Measurements from ENCODE around the gene DPF3. TPM values are rescaled to one million over a fixed set of nuclear protein-coding genes. Genes with fewer than 3 reads are reported as not detected.

The DPF3 gene
- total RNA-seq, 2 experiments from 2014 or later, result 0.25 to 0.39 TPM

DNA sequence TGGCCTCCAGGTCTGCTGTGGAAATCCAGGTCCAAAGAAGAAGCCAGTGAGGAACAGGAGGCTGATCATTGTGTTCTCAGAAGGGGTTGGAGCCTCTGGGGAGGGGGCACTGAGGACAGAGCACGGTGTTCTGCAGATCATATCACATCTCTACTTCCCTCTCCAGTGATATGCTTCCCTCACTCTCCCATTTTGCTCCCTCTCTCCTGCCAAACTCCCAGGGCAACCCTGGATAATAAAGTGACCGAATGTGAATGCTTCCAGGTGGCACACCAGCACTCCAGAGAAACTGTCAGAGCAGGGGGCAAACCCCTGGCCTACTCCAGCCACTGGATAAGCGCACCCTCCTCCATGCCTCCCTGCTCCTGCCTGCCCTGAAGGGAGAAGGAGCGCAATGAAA is 57.8 kb downstream of the DPF3 start:
- no peak overlapping the region for H3K27ac Mint-ChIP-seq

DNA sequence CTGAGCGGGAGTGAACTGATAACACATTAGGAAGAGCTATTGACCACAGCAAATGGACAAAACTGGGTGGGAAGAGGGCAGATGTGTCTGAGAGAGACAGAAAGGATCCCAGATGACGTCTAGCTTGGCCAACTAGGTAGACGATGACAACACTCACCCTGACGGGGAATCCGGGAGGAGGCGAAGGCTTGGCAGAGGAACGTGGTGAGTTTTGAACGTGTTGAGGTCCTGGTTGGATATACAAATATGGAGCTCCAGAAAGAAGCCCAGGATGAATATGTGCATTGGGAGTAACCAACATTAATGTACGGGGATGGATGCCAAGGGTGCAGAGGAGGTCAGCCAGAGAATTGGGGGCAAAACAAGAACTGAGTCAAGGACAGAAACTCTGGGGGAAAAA is 60.7 kb downstream of the DPF3 start:
- POLR2A ChIA-PET, result no interaction called here

More for the DNA sequence above, 57.8 kb downstream of the DPF3 start:
- no peak for DNase-seq
- ATAC-seq, result no peak
- intact Hi-C loops (cut with DNase I, micrococcal nuclease), result no loop called here
- peaks cover 2% of the 10 kb centered on the region for H3K27me3 Mint-ChIP-seq
- no peak overlapping the region for H3K4me3 Mint-ChIP-seq
- ChIA-PET CTCF (no interaction called here), POLR2A (no interaction called here)
- H3K9me3 Mint-ChIP-seq (ENCODE audit: low read depth), result no peaks in the 10 kb centered on the region
- no peaks in the 10 kb centered on the region for H3K36me3 Mint-ChIP-seq (ENCODE audit: low read depth)
- H3K4me1 Mint-ChIP-seq, result no peaks in the 10 kb centered on the region

GRCh38 chr14:72830786-72831594 is 62.9 kb downstream of the DPF3 start:
- Mint-ChIP-seq H3K9me3 (ENCODE audit: low read depth) (no peaks in the 10 kb centered on the region), H3K27ac (no peak overlapping the region), H3K4me1 (no peaks in the 10 kb centered on the region), H3K4me3 (no peak overlapping the region), H3K36me3 (ENCODE audit: low read depth) (no peaks in the 10 kb centered on the region), H3K27me3 (peaks cover 7% of the 10 kb centered on the region)
- CTCF ChIA-PET, result interaction anchor here (0.7 kb wide), 1 partner anchor 9 kb away, joined by 3 read pairs; no protein-coding TSS in a partner anchor
- DNase-seq (no peak), ATAC-seq (no peak)
- POLR2A ChIA-PET, result no interaction called here
- intact Hi-C loops (cut with DNase I, micrococcal nuclease), result no loop called here

More for the DNA sequence above, 60.7 kb downstream of the DPF3 start:
- intact Hi-C loops (cut with DNase I, micrococcal nuclease), result no loop called here
- no peak for ATAC-seq
- Mint-ChIP-seq H3K36me3 (ENCODE audit: low read depth) (no peaks in the 10 kb centered on the region), H3K9me3 (ENCODE audit: low read depth) (no peaks in the 10 kb centered on the region), H3K4me1 (no peaks in the 10 kb centered on the region), H3K4me3 (no peak overlapping the region), H3K27ac (no peak overlapping the region), H3K27me3 (peaks cover 7% of the 10 kb centered on the region)
- DNase-seq, result no peak
- CTCF ChIA-PET, result interaction anchor here (0.6 to 0.7 kb wide), 2 partner anchors 129 to 215 kb away, joined by 3 read pairs; no protein-coding TSS in a partner anchor

DNA sequence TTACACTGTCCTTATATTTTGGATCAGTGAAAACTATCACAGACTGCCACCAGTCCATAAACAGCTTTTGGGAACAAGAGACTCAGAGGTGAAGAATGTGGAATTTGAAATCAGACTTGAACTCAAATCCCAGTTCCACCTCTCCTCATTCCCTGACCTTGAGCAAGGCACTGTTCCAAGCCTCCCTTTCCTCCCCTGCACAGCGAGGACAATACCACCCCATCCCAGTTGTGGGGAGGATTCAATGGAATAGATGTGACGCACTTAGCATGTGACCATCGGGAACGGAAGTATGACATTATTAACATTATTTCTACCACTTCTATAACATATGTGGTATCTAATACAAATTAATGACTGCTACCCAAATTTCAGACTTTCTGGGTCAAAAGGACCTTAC is 63.5 kb downstream of the DPF3 start:
- Mint-ChIP-seq H3K4me3 (no peak overlapping the region), H3K27ac (no peak overlapping the region), H3K4me1 (no peaks in the 10 kb centered on the region), H3K36me3 (ENCODE audit: low read depth) (no peaks in the 10 kb centered on the region), H3K9me3 (ENCODE audit: low read depth) (no peaks in the 10 kb centered on the region), H3K27me3 (peaks cover 11% of the 10 kb centered on the region)
- intact Hi-C loops (cut with DNase I, micrococcal nuclease), result no loop called here
- ATAC-seq (no peak), DNase-seq (no peak)
- CTCF ChIA-PET, result interaction anchor here (0.7 kb wide), 1 partner anchor 9 kb away, joined by 3 read pairs; no protein-coding TSS in a partner anchor
- POLR2A ChIA-PET, result no interaction called here

DNA sequence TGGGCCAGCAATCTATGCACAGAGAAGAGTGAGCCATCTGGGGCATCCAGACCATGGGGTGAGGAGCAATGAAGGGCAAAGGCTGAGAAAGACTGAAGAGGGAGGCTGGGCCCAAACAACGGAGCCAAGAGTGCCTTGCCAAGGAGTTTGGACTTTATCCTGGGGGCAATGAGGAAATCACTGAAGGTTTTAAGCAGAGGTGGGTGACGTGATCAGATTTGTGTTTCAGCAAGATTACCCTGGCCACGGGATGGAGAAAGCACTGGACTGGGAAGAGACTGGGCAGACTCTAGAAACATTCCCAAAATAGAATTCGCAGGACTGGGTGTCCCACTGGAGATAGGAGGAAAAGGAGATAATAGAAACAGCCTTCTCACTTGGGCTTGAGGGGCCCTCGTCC is 65.3 kb downstream of the DPF3 start:
- Mint-ChIP-seq H3K4me3 (no peak overlapping the region), H3K9me3 (ENCODE audit: low read depth) (no peaks in the 10 kb centered on the region), H3K27me3 (peaks cover 15% of the 10 kb centered on the region), H3K27ac (no peak overlapping the region), H3K36me3 (ENCODE audit: low read depth) (no peaks in the 10 kb centered on the region), H3K4me1 (no peaks in the 10 kb centered on the region)
- ATAC-seq, result no peak
- ChIA-PET CTCF (no interaction called here), POLR2A (interaction anchor here (0.6 kb wide), 1 partner anchor 221 kb away, joined by 7 read pairs; no protein-coding TSS in a partner anchor)
- intact Hi-C loops (cut with DNase I, micrococcal nuclease), result no loop called here
- no peak for DNase-seq

DNA sequence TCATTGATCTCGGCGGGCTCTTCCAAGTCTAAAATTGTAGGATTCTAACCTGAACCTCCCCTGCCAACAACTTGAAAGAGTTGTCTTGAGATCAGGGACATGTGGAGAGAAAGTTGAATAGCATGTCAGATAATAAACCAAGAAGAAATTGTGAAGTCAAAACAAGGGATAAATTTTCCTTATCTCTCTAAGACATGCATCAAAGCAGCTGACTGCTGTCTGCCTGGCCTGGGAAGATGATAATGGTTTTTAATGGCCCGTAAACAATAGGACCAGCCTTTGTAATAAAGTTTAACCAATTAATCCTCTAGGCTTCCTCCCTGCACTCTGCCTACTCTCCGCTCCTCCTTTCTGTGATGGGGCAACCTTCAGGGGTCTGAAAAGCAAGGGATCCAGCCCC is 67.9 kb downstream of the DPF3 start:
- Mint-ChIP-seq H3K4me3 (no peak overlapping the region), H3K9me3 (ENCODE audit: low read depth) (no peaks in the 10 kb centered on the region), H3K36me3 (ENCODE audit: low read depth) (no peaks in the 10 kb centered on the region), H3K27ac (no peak overlapping the region), H3K27me3 (peaks cover 13% of the 10 kb centered on the region), H3K4me1 (no peaks in the 10 kb centered on the region)
- ATAC-seq (no peak), DNase-seq (no peak)
- intact Hi-C loops (cut with DNase I, micrococcal nuclease), result no loop called here
- ChIA-PET CTCF (no interaction called here), POLR2A (no interaction called here)

- intact Hi-C loops (cut with DNase I, micrococcal nuclease), result no loop called here
- Mint-ChIP-seq H3K9me3 (ENCODE audit: low read depth) (no peaks in the 10 kb centered on the region), H3K36me3 (ENCODE audit: low read depth) (no peaks in the 10 kb centered on the region), H3K27ac (no peak overlapping the region), H3K4me3 (no peak overlapping the region), H3K4me1 (no peaks in the 10 kb centered on the region), H3K27me3 (peaks cover 8% of the 10 kb centered on the region)
- ChIA-PET POLR2A (no interaction called here), CTCF (no interaction called here)
- no peak for DNase-seq
- ATAC-seq, result no peak
These were observed 68.4 kb downstream of the DPF3 start for GRCh38 chr14:72825486-72825885.

GRCh38 chr14:72824051-72824450 is 69.8 kb downstream of the DPF3 start:
- DNase-seq, result no peak
- intact Hi-C loops (cut with DNase I, micrococcal nuclease), result no loop called here
- CTCF ChIA-PET, result interaction anchor here (0.6 kb wide), 1 partner anchor 303 kb away, joined by 3 read pairs; no protein-coding TSS in a partner anchor

DNA sequence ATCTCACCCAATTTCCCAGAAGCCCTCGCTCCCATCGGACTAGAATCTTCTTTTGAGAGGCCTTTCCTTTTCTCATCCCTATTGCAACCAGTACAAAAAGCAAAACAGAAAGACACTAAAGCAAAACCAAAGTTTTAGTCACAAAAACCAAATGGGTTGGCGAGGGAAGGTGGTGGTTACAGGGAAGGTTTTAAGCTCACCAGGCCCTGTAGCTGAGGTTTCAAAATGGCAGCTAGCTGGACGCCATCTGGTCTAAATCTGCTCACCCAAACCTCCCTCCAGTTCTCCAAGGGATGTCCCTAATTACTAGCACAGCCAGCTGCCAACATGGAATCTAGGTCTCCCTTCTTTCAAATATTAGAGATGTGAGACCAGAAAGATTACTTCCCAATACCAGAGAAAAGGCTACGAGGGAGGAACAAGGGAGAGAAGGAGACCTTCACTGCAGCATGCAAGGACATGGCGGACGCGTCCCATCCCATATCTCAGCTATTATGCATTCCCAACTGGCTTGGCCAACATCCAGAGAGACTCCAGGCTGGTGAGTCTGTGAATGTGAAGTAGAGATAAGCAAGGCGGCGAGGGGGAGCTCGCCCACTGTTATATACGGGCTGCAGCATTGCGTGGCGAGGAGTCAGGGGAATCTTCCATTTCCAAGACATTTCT is 70.8 kb downstream of the DPF3 start:
- Mint-ChIP-seq H3K9me3 (ENCODE audit: low read depth) (peaks cover 4% of the 10 kb centered on the region), H3K4me1 (no peaks in the 10 kb centered on the region), H3K27ac (no peak overlapping the region), H3K4me3 (no peak overlapping the region), H3K27me3 (peaks cover 8% of the 10 kb centered on the region), H3K36me3 (ENCODE audit: low read depth) (no peaks in the 10 kb centered on the region)
- ChIA-PET POLR2A (no interaction called here), CTCF (interaction anchor here (0.6 kb wide), 1 partner anchor 1394 kb away, joined by 3 read pairs; no protein-coding TSS in a partner anchor)
- DNase-seq (no peak), ATAC-seq (no peak)
- intact Hi-C loops (cut with DNase I, micrococcal nuclease), result no loop called here

More at GRCh38 chr14:72824051-72824450, 69.8 kb downstream of the DPF3 start:
- peaks cover 8% of the 10 kb centered on the region for H3K27me3 Mint-ChIP-seq
- ATAC-seq, result no peak
- no peaks in the 10 kb centered on the region for H3K4me1 Mint-ChIP-seq
- no peaks in the 10 kb centered on the region for H3K36me3 Mint-ChIP-seq (ENCODE audit: low read depth)
- POLR2A ChIA-PET, result no interaction called here
- H3K9me3 Mint-ChIP-seq (ENCODE audit: low read depth), result peaks cover 1% of the 10 kb centered on the region
- no peak overlapping the region for H3K27ac Mint-ChIP-seq
- H3K4me3 Mint-ChIP-seq, result no peak overlapping the region

DNA sequence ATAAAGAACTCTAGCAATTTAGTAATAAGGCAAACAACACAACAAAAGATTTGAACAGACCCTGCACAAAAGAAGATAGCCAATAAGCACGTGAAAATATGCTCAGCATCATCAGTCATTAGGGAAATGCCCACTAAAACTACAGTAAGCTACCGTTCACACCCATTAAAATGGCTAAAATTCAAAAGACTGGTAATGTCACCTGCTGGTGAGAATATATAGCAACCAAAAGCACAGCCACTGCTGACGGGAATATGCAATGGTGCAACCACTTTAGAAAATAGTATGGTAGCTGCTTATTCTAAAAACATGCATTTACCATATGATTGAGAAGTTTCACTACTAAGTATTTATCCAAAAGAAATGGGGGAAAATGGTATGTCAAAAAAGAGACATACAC is 74.9 kb downstream of the DPF3 start:
- peaks cover 4% of the 10 kb centered on the region for H3K9me3 Mint-ChIP-seq (ENCODE audit: low read depth)
- peaks cover 4% of the 10 kb centered on the region for H3K4me1 Mint-ChIP-seq
- ATAC-seq, result no peak
- intact Hi-C loops (cut with DNase I, micrococcal nuclease), result no loop called here
- ChIA-PET CTCF (interaction anchor here (0.6 kb wide), 1 partner anchor 873 kb away, joined by 3 read pairs; no protein-coding TSS in a partner anchor), POLR2A (no interaction called here)
- no peaks in the 10 kb centered on the region for H3K27me3 Mint-ChIP-seq
- no peak overlapping the region for H3K27ac Mint-ChIP-seq
- H3K4me3 Mint-ChIP-seq, result no peak overlapping the region
- H3K36me3 Mint-ChIP-seq (ENCODE audit: low read depth), result no peaks in the 10 kb centered on the region
- DNase-seq, result no peak

DNA sequence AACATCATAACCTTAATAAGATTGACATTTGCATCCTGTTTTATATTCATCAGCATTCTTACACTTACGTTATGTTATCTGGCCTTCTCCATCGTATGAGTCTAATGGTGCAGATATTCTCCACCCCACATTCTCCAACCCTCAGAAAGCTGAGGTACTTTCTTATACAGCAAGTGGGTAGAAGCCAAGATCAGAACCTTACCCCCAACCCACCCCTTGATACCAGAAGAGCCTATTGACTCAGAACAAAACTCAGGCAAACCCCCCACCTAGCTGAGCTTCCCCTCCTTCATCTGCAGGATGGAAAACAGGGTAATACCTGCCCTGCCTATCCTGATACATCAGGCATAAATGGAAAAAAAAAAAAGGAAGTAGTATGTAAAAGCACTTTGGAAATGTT is 77.6 kb downstream of the DPF3 start:
- no peaks in the 10 kb centered on the region for H3K36me3 Mint-ChIP-seq (ENCODE audit: low read depth)
- intact Hi-C loops (cut with DNase I, micrococcal nuclease), result no loop called here
- no peak overlapping the region for H3K4me3 Mint-ChIP-seq
- no peak overlapping the region for H3K27ac Mint-ChIP-seq
- POLR2A ChIA-PET, result no interaction called here
- CTCF ChIA-PET, result interaction anchor here (1.1 kb wide), 1 partner anchor 8 kb away, joined by 3 read pairs; no protein-coding TSS in a partner anchor
- no peaks in the 10 kb centered on the region for H3K27me3 Mint-ChIP-seq
- DNase-seq (no peak), ATAC-seq (no peak)
- H3K9me3 Mint-ChIP-seq (ENCODE audit: low read depth), result peaks cover 4% of the 10 kb centered on the region
- H3K4me1 Mint-ChIP-seq, result peaks cover 4% of the 10 kb centered on the region

GRCh38 chr14:72815430-72815829 is 78.5 kb downstream of the DPF3 start:
- DNase-seq (no peak), ATAC-seq (no peak)
- ChIA-PET CTCF (no interaction called here), POLR2A (no interaction called here)
- H3K27me3 Mint-ChIP-seq, result no peaks in the 10 kb centered on the region
- H3K27ac Mint-ChIP-seq, result no peak overlapping the region
- intact Hi-C loops (cut with DNase I, micrococcal nuclease), result no loop called here
- H3K4me1 Mint-ChIP-seq, result peaks cover 11% of the 10 kb centered on the region
- no peaks in the 10 kb centered on the region for H3K36me3 Mint-ChIP-seq (ENCODE audit: low read depth)
- no peak overlapping the region for H3K4me3 Mint-ChIP-seq
- peaks cover 4% of the 10 kb centered on the region for H3K9me3 Mint-ChIP-seq (ENCODE audit: low read depth)
